GM21723 (cell line): ENCODE results near the gene LGR5.
"Not testable (repeated sequence)": the region's sequence is repeated elsewhere in the genome, so short reads cannot be mapped to it uniquely, and the experiment has no call there.

Experiments used
- ATAC-seq: cut with Tn5 transposase; IDR thresholded peaks from one replicate; pipeline ENCODE4 v1.9.1; 2021; ENCODE audit warnings: mild to moderate bottlenecking, moderate library complexity; ENCODE audit not compliant: unreplicated experiment

Gene LGR5

GRCh38 chr12:71472441-71472911 is 32.9 kb downstream of the LGR5 start:
- no peak for ATAC-seq

GRCh38 chr12:71474791-71475190 is 35.2 kb downstream of the LGR5 start:
- ATAC-seq, result no peak

- no peak for ATAC-seq
These were observed 35.7 kb downstream of the LGR5 start for GRCh38 chr12:71475280-71475679.

GRCh38 chr12:71476513-71476912 is 36.9 kb downstream of the LGR5 start:
- ATAC-seq, result no peak

GRCh38 chr12:71477609-71478008 is 38.0 kb downstream of the LGR5 start:
- ATAC-seq, result no peak

GRCh38 chr12:71478270-71478669 is 38.7 kb downstream of the LGR5 start:
- no peak for ATAC-seq

GRCh38 chr12:71484272-71484905 is 44.8 kb downstream of the LGR5 start:
- ATAC-seq, result no peak

GRCh38 chr12:71490844-71491243 is 51.2 kb downstream of the LGR5 start:
- not testable (repeated sequence) for ATAC-seq

- no peak for ATAC-seq
These were observed 53.0 kb downstream of the LGR5 start for GRCh38 chr12:71492604-71493003.

GRCh38 chr12:71499834-71500233 is 60.2 kb downstream of the LGR5 start:
- ATAC-seq, result no peak

GRCh38 chr12:71503579-71504391 is 64.2 kb downstream of the LGR5 start:
- ATAC-seq, result no peak

- ATAC-seq, result no peak
These were observed 64.9 kb downstream of the LGR5 start for GRCh38 chr12:71504476-71504875.

- no peak for ATAC-seq
These were observed 70.1 kb downstream of the LGR5 start for GRCh38 chr12:71509705-71510104.

- ATAC-seq, result no peak
These were observed 77.7 kb downstream of the LGR5 start for GRCh38 chr12:71517145-71517846.

GRCh38 chr12:71521125-71521524 is 81.5 kb downstream of the LGR5 start:
- ATAC-seq, result no peak

GRCh38 chr12:71524626-71525025 is 85.0 kb downstream of the LGR5 start:
- ATAC-seq, result no peak

- ATAC-seq, result no peak
These were observed 94.1 kb downstream of the LGR5 start for GRCh38 chr12:71533703-71534102.

- ATAC-seq, result peak; percentile 63
These were observed 96.8 kb downstream of the LGR5 start for GRCh38 chr12:71536279-71536938.

- ATAC-seq, result no peak
These were observed 97.5 kb downstream of the LGR5 start for GRCh38 chr12:71536939-71537622.

- ATAC-seq, result no peak
These were observed 99.2 kb downstream of the LGR5 start for GRCh38 chr12:71538807-71539206.

GRCh38 chr12:71541583-71541982 is 102.0 kb downstream of the LGR5 start:
- ATAC-seq, result no peak
